Left ventricle myocardium inferior (tissue), 1 donor: ENCODE data around the gene TBC1D4. TPM values are rescaled to one million over a fixed set of nuclear protein-coding genes. Genes with fewer than 3 reads are reported as not detected.
"Not testable (repeated sequence)": the region's sequence is repeated elsewhere in the genome, so short reads cannot be mapped to it uniquely, and the experiment has no call there.

Experiments used
- DNase-seq: peaks from one replicate; pipeline ENCODE4 v3.0.0-alpha.2; 2020
- H3K27ac ChIP-seq: fragments of 200-600 bp; replicated peaks from 2 replicates; pipeline ENCODE4 v1.8.0; 2021
- H3K27me3 ChIP-seq: fragments of 200-600 bp; 2 replicates; pipeline ENCODE4 v1.8.0; 2021; ENCODE audit warnings: low read depth
- H3K36me3 ChIP-seq: fragments of 200-600 bp; 2 replicates; pipeline ENCODE4 v1.8.0; 2021
- H3K4me1 ChIP-seq: fragments of 200-600 bp; 2 replicates; pipeline ENCODE4 v1.8.0; 2021
- H3K4me3 ChIP-seq: fragments of 200-600 bp; 2 replicates; pipeline ENCODE4 v1.8.0; 2021; ENCODE audit warnings: mild to moderate bottlenecking, moderate library complexity
- H3K9me3 ChIP-seq: fragments of 200-600 bp; replicated peaks from 2 replicates; pipeline ENCODE4 v1.8.0; 2021
- CTCF ChIP-seq: fragments of 200-600 bp; IDR thresholded peaks from 2 replicates; pipeline ENCODE4 v1.8.0; 2021; ENCODE audit warnings: antibody characterized with exemption, mild to moderate bottlenecking, borderline replicate concordance
- intact Hi-C: fragments of 100-400 bp; cut with micrococcal nuclease; formaldehyde crosslinking; loops from one replicate; pipeline ENCODE4 v1.11.0; 2022
- total RNA-seq: library from RNA; stranded (reverse); fragmentation: NEBNext Ultra II Directional; extraction: Animal tissue kit (Norgen Biotek cat#: 25700); gene quantifications from one replicate; pipeline ENCODE4 v1.2.1, GENCODE V29; 2021
- donor health status: DM: no; HTN: yes; CAD: no; lungs with severe emphysema.

TBC1D4 gene
- total RNA-seq, 1 donor from 2014 or later: 97.5 TPM

GRCh38 chr13:75296641-75297040 lies 185.3 kb downstream of the TBC1D4 start:
- Histone ChIP-seq H3K4me3 (no peak overlapping the region), H3K27me3 (no peaks in the 10 kb centered on the region), H3K27ac (no peak overlapping the region), H3K36me3 (peaks cover 43% of the 10 kb centered on the region), H3K9me3 (no peaks in the 10 kb centered on the region), H3K4me1 (no peaks in the 10 kb centered on the region)
- intact Hi-C loops: no loop called here
- no peak for TF ChIP-seq CTCF
- no peak for DNase-seq

DNA sequence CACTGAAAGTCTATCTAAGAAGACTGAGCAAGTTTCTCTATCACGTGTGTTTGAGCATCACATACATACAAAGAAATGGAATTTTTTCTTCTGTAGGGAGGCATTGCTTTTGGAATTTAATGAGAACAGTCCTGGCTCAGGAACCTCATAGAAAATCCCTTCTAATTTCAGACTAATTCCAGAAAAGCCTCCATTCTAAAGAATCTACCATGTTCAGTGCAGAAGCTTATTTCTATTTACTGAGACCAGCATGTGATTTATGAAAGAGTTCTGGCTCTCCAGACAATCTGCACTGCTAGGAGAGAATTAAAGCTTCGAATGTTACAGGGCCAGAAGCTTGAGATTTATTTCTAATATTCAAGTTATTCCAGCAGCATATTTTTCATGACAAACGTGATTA lies 186.8 kb downstream of the TBC1D4 start:
- H3K4me1 ChIP-seq: no peaks in the 10 kb centered on the region
- DNase-seq: no peak
- intact Hi-C loops: no loop called here
- no peak overlapping the region for H3K4me3 ChIP-seq
- H3K9me3 ChIP-seq: no peaks in the 10 kb centered on the region
- no peaks in the 10 kb centered on the region for H3K27me3 ChIP-seq
- TF ChIP-seq CTCF: no peak
- no peak overlapping the region for H3K27ac ChIP-seq
- peaks cover 51% of the 10 kb centered on the region for H3K36me3 ChIP-seq

DNA sequence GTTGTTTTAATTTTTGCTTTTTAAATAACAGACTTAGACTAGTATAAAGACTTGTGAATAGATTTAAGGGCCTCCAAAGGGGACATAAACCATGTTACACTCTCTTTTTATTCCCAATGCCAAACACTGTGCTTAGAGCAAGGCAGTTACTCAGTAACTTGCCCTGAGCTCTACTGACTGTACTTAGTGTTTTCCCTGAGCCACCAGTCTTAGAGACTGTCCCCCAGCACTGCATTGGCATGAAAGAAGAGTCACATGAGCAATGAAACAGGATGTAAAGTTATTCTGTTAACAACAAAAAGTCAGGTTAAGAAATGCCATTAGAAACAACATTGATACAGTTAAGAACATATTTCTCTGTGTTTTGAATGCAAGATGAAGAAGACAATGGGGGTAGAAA lies 187.9 kb downstream of the TBC1D4 start:
- Histone ChIP-seq H3K27ac (no peak overlapping the region), H3K4me3 (no peak overlapping the region), H3K27me3 (no peaks in the 10 kb centered on the region), H3K9me3 (no peaks in the 10 kb centered on the region), H3K4me1 (no peaks in the 10 kb centered on the region), H3K36me3 (peaks cover 53% of the 10 kb centered on the region)
- no peak for TF ChIP-seq CTCF
- DNase-seq: no peak
- intact Hi-C loops: no loop called here

DNA sequence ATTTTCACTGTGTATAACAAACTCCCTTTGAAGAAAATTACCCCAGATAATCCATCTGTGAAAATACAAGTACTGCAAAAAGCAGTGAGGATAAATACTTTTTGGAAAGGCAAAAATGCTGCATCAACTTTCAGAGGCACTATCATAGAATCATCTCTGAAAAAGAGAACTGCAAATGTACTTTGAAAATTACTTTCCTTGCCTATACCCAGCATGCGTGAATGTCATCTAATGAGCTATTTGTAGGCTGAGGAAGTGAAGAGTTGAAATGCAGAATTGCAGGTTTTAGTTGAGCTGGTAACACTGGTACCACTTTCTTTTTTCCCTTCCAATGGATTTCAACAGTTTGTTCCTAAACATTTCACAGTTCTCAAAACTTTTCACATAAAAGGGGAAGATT lies 196.7 kb downstream of the TBC1D4 start:
- intact Hi-C loops: no loop called here
- peaks cover 70% of the 10 kb centered on the region for H3K36me3 ChIP-seq
- no peak overlapping the region for H3K27ac ChIP-seq
- no peaks in the 10 kb centered on the region for H3K27me3 ChIP-seq
- no peaks in the 10 kb centered on the region for H3K4me1 ChIP-seq
- no peak for DNase-seq
- no peak for TF ChIP-seq CTCF
- H3K4me3 ChIP-seq: no peak overlapping the region
- peaks cover 12% of the 10 kb centered on the region for H3K9me3 ChIP-seq

DNA sequence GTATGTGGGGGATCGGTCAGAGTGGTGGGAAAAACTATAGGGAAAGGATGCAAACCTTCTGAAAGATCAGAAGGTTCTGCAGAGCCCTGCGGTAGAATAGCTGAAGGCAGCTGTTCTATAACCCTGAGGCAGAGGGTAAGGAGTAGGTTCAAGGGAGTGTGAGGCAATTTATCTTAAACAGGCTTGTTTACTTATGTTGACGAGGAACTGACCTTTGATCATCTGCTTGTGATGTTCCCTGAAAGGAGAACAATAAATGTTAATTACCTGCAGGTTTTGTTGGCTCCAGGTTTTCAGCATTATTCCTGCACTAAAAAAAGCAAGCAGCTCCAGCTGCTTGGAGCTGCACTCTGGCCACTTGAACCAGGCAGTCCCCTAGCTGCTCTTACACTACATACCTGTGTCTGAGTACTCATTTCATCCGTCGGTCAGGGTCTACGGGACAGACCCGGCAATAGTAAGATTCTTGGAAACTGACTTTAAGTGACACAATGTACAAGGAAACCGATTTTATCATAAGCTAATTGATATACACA lies 202.1 kb downstream of the TBC1D4 start:
- H3K27me3 ChIP-seq: no peaks in the 10 kb centered on the region

DNA sequence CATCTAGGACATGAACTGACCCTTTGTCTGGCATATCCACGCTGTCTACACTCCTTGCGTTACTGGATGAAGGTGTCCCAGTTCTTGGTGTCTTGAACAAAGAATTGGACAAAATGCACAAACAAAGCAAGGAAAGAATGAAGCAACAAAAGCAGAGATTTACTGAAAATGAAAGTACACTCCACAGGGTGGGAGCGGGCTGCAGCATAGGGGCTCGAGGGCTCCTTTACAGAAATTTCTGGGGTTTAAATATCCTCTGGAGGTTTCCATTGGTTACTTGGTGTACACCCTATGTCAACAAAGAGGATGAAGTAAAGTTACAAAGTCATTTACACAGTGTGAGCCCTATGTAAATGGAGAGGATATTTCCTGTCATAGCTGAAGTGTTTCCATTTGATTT lies 208.3 kb downstream of the TBC1D4 start:
- H3K9me3 ChIP-seq: peaks cover 16% of the 10 kb centered on the region
- intact Hi-C loops: not testable (repeated sequence)

More for the DNA sequence above, 202.1 kb downstream of the TBC1D4 start:
- DNase-seq: no peak
- intact Hi-C loops: no loop called here
- H3K36me3 ChIP-seq: peaks cover 23% of the 10 kb centered on the region
- H3K9me3 ChIP-seq: peaks cover 19% of the 10 kb centered on the region
- no peaks in the 10 kb centered on the region for H3K4me1 ChIP-seq
- H3K27ac ChIP-seq: no peak overlapping the region
- TF ChIP-seq CTCF: no peak
- no peak overlapping the region for H3K4me3 ChIP-seq

More for the DNA sequence above, 208.3 kb downstream of the TBC1D4 start:
- not testable (repeated sequence) for H3K4me1 ChIP-seq, DNase-seq, H3K27me3 ChIP-seq, H3K4me3 ChIP-seq, H3K36me3 ChIP-seq, H3K27ac ChIP-seq
